Islet precursor cell (in vitro differentiated cells): Measurements from ENCODE around the gene DIS3L2.
A peak's percentile ranks its signal among the peaks of the same experiment; 100 is the strongest.

ENCODE experiments used
- DNase-seq: peaks from one replicate; pipeline ENCODE4 v3.0.0-alpha.2; 2018

DIS3L2 gene

DNA sequence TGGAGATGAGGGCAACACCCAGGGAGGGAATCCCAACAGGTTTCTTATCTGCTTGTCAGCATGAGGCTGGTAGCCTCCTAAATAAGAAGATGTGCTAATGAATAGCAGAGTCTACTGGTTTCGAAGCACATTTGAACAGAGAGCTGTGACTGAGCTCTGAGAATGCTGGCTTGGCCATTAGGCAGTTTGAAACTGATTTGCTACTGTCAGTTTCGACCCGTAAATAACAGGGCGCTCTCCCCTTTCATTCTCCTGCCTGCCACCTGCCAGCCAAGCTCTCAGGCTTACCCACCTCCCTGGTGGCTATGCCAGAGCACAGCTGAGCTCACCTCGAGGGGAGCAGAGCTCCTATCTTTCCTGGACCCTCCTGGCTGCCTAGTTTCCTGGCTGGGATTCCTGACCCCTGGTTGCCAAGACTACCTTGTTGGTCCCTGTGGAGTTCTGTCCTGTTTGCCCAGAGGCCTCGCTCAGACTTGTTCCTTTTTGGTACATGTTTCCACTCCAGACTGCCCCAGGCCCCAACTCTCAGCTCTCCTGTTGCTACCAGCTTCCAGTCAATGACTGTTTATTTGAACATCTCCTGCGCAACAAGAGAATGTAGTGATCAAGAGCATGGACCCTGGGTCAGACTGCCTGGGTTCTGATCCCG is 314.7 kb downstream of the DIS3L2 start:
- DNase-seq, result no peak

DNA sequence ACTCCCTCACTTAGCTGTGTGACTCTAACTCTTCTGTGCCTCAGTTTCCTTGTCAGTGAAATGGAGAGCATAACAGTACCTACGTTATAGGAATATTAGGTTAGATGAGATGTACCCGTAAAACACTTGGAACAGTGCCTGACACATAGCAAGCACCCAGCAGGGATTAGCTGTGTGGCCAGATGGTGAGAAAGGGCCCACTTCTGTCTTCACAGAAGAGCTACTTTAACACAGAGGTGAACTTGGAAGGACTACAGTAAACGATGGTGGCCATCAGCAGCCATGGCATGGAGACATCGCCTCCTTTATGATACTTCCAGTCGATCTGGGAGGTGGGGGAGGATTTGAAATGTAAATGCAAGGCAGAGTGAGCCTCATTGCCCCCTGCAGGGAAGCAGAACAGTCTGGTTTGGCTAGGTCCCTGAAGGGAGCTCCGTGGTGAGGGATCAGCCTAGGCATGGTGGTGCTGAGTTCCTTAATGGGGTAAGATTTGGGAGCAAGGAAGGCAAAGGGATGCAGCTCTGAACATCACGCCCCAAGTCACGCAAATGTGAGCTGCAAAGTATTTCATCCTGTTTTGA is 315.3 kb downstream of the DIS3L2 start:
- no peak for DNase-seq

GRCh38 chr2:232278534-232278933 is 317.0 kb downstream of the DIS3L2 start:
- DNase-seq, result no peak

DNA sequence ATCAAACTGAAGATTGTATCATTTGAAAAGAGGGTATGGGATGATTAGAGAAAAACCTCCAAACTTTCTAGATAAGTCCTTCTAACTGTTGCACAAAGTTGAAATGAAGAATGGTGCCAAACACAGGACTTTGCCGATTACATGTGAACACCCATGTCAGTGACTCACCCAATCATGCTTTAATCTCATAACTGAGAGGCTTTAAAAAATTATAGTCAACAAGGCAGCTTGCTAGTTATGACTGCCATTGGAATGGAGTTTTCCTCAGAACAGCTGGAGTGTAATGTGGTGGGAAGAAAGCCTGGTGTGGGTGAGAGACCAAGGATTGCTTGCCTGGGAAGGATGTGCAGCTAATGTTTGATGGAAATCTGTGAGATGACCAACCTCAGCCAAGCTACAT is 318.8 kb downstream of the DIS3L2 start:
- DNase-seq, result no peak

- no peak for DNase-seq
These were observed 320.5 kb downstream of the DIS3L2 start for GRCh38 chr2:232281858-232282507.

DNA sequence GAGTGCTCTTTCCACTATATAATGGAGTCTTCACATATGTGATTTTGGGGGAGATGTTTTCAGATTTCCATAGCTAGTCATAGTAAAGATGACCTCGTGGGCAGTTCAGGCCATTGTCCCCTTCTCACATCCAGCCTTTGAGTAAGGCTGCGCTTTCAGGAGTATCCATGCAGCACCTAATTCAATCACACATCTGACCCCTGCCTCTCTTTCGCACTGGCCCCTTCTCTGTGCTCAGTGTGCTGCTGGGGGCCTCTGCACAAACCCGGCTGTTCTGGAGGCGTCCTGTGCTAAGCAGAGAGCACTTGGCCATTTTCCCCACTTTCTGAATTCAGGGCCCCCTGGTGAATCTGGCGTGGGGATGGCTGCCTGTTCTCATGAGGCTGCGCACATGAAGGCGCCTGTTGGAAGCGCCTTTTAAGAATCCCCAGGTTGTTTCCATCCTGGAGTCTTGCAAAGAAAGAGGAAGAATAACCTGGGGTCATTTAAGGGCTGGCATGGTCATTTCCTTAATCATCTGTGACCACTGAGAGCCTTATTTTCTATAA is 321.1 kb downstream of the DIS3L2 start:
- no peak for DNase-seq

- DNase-seq, result peak; percentile 74
These were observed 324.7 kb downstream of the DIS3L2 start for GRCh38 chr2:232286001-232286868.

DNA sequence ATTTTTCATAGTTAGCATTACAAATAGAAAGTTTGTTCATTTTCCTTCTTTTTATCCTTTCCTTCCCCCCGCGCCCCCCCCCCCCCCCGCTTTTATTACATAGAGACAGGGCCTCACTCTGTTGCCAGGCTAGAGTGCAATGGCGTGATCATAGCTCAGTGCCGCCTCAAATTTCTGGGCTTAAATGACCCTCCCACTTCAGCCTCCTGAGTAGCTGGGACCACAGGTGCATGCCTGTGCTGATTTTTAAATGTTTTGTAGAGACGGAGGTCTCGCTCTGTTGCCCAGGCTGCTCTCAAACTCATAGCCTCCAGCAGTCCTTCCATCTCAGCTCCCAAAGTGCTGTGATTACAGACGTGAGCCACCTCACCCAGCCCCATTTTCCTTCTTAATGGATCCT is 325.8 kb downstream of the DIS3L2 start:
- DNase-seq, result no peak

GRCh38 chr2:232288489-232289030 is 327.0 kb downstream of the DIS3L2 start:
- DNase-seq, result no peak

- DNase-seq, result no peak
These were observed 329.2 kb downstream of the DIS3L2 start for GRCh38 chr2:232290668-232291067.

- no peak for DNase-seq
These were observed 329.8 kb downstream of the DIS3L2 start for GRCh38 chr2:232291343-232291742.

- DNase-seq, result peak; percentile 81
These were observed 331.1 kb downstream of the DIS3L2 start for GRCh38 chr2:232292395-232293154.

DNA sequence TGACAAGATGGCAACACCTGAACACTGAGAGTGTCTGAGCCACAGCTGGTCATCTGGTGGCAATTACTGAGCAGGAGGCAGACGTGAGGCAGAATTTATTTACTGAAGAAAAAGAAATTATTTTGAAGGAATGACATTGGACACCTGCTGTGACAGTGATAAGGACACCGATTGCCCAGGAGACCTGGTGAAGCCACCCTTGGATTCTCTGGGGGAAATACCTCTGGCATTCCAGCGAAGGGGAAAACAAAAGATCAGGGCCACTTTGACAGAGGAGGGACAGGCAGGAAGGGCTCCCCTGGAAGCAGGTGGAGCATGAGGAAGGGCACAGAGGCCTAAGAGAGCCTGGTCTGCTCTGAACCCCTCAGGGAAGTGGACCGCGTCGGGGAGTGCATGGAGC is 331.7 kb downstream of the DIS3L2 start:
- no peak for DNase-seq

DNA sequence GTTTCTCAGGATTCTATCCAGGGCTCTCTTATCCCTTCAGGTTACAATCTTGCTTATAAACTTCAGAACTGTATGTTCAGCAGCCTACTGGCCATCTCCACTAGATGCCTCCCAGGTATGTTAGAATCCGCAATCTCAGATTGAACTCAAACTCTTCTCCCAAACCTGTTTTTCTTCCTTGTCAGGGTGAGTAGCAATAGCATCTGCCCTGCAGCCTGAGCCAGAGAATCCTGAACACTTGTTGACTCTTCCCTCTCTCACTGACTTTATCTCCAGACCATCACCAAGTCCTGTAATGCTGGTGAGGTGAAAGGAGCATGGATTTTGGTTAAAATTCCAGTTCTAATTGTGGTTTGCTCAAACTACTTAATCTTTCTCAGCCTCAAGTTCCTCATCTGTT is 334.5 kb downstream of the DIS3L2 start:
- DNase-seq, result no peak

DNA sequence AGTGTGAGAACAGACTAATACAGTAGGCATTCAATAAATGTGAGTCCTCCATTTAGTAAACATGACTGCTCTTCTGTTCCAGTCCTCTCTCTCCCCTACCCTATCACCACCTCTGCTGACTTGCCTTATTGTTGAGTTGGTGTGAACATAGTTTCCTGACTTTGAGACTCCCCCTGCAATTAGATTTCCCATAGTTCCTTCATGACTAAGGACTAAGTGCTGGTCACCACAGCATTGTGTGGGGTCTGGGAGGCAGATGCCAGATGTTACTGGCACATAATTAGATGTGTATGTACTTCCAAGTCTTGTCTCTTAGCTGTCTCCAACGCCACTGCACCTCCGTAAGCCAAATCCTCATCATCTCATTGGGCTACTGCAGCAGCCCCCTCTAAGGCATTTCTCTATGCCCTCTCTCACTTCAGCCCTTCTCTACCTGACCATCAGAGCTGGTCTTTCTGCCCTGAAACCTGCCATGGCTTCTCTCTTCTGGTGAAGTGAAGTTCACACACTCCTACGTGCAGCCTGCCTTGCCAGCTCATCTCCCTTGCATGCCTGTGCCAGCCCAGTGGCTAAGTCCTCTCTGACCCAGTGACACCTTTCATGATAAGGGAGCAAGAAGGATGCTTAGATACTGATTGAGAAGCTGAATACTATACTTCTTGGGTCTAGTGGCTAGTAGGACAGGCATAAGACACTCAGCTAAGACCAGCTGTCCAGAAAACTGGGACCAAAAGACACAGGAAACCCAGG is 335.4 kb downstream of the DIS3L2 start:
- no peak for DNase-seq

GRCh38 chr2:232299084-232299483 is 337.6 kb downstream of the DIS3L2 start:
- no peak for DNase-seq

DNA sequence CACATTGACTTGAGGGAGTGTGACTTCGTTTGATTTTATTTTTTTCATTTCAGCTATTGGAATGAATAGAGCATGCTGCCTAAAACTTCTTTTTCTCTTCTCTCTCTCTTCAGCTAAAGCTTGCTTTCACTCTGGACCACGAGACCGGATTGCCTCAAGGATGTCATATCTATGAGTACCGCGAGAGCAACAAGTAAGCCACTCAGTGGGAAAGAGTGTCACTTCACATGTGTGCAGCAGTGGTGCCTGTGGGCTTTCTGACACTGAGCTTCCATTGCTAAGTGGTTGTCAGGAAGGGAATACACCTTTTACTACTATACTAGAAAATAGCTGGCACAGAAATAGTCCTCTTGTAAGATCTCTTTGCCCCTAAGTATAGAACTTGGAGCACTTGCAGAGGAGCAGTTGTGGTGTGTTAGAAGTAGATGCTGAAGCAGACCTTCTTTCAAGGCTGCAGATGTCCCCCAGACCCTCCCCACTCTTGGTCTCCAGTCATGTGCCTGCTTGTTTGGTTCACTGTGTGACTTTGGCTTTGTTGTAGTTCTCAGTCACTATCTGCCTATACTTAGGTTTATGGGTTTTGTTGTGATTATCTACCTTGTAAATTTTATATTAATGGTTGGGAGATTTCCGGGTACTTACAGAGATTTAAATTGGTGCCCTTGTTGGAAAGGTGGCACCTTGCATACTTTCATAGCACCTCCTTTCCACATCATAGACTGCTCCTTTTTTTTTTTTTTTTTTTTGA is 338.6 kb downstream of the DIS3L2 start:
- no peak for DNase-seq

GRCh38 chr2:232300894-232301387 is 339.4 kb downstream of the DIS3L2 start:
- DNase-seq, result no peak

DNA sequence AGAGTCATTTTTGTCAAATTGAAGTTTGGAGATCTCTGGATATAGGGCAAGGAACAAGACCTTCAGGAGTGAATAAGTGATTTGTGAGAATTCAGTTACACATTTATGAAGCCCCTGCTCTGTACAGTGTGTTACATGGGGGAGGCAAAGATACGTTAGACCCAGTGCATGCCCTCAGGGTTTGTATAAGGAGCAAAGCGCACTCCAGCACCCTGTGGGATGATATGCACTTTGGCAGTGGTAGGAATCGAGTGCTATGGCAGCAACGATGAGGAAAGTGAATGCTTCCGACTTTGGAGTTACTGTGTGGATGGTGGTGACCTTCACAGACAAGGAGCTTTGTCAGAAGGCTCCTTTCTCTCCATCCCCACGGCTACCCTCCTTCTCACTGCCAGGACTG is 342.7 kb downstream of the DIS3L2 start:
- no peak for DNase-seq

DNA sequence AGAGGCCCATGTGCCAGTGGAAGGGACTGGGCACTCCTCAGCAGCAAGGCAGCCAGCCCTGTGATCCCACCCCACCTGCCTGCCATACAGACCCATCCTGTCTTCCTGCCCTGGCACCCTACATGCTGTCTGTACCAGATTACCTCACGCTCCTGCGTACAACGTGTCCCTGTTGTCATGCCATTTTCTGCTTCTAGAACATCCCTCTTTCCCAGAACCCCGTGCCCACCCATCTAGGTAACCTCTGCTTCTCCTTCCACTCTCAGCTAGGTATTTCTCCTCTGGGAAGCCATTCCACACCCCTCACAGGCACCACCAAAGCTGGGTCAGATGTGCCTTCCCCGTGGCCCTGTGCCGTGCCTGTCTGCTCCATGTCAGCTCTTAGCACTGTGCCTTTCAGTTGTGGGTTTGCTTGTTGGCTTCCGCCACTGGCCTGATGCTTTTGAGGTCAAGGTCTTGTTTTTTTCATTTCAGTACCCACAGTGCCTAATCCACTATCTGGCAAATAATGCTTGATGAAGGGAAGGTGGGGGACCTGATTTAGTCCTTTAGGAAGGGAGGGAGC is 345.3 kb downstream of the DIS3L2 start:
- no peak for DNase-seq
